ENCODE measurements around the gene XYLT2.
A peak's percentile ranks its signal among the peaks of the same experiment; 100 is the strongest.

The XYLT2 gene

DNA sequence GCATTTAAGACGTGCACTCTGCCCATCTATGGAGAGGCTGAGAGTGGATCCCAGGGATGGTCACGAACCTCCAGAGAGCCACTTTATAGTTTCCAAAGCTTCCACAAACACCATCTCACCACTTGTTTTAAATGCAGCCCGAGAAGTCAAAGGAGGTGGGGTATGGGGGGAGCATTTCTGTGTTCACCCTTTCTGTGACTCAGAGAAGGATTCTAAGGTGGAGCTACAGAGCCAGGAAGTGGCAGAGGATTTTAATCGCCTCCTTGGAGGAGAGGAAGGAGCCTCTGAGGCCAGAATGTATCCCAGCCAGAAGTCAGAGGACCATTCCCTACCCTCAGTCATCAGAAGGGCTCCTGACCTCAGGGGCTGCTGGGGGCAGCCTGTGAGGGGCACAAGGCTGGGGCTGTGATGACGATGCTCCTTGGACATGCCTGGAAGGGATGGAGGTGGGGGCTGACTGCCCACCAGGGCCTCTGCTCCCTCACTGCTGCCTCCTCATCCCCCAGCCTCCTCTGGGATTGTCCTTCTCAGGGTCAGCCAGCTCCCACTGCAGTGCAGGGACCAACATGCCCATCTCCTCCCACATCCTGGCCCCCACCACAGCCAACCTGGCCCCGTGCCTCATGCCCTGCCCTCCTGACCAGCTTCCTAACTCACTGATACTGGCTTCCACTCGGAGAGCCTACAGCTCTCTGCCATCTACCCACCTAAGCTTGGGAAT, 2.8 kb downstream of the XYLT2 start:
- Histone ChIP-seq H3K4me3 (ENCODE audit: severe bottlenecking) (no peak overlapping the region), H3K27ac (ENCODE audit: poor library complexity, severe bottlenecking) (peak overlapping the region; percentile 27), H3K4me1 (ENCODE audit: insufficient read depth, poor library complexity, severe bottlenecking) (peaks cover 21% of the 10 kb centered on the region), H3K27me3 (ENCODE audit: insufficient read depth, poor library complexity, severe bottlenecking) (no peaks in the 10 kb centered on the region), H3K36me3 (ENCODE audit: low read depth) (peaks cover 24% of the 10 kb centered on the region), H3K9me3 (ENCODE audit: severe bottlenecking) (no peaks in the 10 kb centered on the region)
- DNase-seq (ENCODE audit: low spot score) (peak; percentile 45), ATAC-seq (ENCODE audit: low read depth) (peak; percentile 52)
- TF ChIP-seq, protein P1, sequence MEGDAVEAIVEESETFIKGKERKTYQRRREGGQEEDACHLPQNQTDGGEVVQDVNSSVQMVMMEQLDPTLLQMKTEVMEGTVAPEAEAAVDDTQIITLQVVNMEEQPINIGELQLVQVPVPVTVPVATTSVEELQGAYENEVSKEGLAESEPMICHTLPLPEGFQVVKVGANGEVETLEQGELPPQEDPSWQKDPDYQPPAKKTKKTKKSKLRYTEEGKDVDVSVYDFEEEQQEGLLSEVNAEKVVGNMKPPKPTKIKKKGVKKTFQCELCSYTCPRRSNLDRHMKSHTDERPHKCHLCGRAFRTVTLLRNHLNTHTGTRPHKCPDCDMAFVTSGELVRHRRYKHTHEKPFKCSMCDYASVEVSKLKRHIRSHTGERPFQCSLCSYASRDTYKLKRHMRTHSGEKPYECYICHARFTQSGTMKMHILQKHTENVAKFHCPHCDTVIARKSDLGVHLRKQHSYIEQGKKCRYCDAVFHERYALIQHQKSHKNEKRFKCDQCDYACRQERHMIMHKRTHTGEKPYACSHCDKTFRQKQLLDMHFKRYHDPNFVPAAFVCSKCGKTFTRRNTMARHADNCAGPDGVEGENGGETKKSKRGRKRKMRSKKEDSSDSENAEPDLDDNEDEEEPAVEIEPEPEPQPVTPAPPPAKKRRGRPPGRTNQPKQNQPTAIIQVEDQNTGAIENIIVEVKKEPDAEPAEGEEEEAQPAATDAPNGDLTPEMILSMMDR (IDR thresholded peaks at IDR 0.05; ENCODE audit: poor library complexity, severe bottlenecking): no peak

DNA sequence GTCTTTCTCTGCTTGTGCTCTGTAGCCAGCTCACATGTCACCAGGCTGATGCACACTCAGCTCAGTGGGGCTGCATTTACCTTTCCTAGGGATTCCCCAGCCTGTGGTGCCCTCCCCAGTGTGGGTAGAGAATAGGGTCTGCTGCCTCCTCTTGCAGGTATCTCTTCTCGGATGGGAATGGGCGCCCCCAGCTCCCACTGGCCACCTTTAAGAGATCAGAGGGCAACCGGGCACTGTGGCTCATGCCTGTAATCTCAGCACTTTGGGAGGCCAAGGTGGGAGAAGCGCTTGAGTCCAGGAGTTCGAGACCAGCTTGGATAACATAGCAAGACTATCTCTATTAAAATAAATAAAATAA, 3.3 kb downstream of the XYLT2 start:
- Histone ChIP-seq H3K27ac (ENCODE audit: poor library complexity, severe bottlenecking) (peak overlapping the region; percentile 27), H3K27me3 (ENCODE audit: insufficient read depth, poor library complexity, severe bottlenecking) (no peaks in the 10 kb centered on the region), H3K9me3 (ENCODE audit: severe bottlenecking) (no peaks in the 10 kb centered on the region), H3K4me3 (ENCODE audit: severe bottlenecking) (no peak overlapping the region), H3K36me3 (ENCODE audit: low read depth) (peaks cover 29% of the 10 kb centered on the region), H3K4me1 (ENCODE audit: insufficient read depth, poor library complexity, severe bottlenecking) (peaks cover 21% of the 10 kb centered on the region)
- no peak for ATAC-seq (ENCODE audit: low read depth)
- TF ChIP-seq, protein P1 (IDR thresholded peaks at IDR 0.05; ENCODE audit: poor library complexity, severe bottlenecking): no peak
- DNase-seq (ENCODE audit: low spot score): peak; percentile 35

DNA sequence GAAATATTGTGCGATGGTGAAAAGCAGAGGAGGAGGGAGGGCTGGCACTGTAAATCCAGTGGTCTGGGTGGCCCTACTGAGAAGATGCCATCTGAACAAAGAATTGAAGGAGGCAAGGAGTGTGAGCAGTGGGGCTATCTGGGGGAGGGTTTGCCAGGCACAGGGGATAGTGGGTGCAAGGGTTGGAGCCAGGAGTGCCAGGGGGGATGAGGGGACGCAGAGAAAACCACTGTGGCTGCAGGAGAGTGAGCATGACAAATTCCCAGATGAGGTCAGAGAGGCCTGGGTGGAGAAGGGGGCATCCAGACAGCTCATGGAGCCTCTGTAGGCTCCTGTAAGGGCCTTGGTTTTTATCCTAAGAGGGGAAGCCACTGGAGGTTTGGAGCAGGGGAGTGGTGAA, 4.8 kb downstream of the XYLT2 start:
- Histone ChIP-seq H3K9me3 (ENCODE audit: severe bottlenecking) (no peaks in the 10 kb centered on the region), H3K4me1 (ENCODE audit: insufficient read depth, poor library complexity, severe bottlenecking) (peaks cover 21% of the 10 kb centered on the region), H3K27ac (ENCODE audit: poor library complexity, severe bottlenecking) (no peak overlapping the region), H3K36me3 (ENCODE audit: low read depth) (peaks cover 44% of the 10 kb centered on the region), H3K27me3 (ENCODE audit: insufficient read depth, poor library complexity, severe bottlenecking) (no peaks in the 10 kb centered on the region), H3K4me3 (ENCODE audit: severe bottlenecking) (no peak overlapping the region)
- ATAC-seq (ENCODE audit: low read depth) (no peak), DNase-seq (ENCODE audit: low spot score) (peak; percentile 16)
- TF ChIP-seq, protein P1 (IDR thresholded peaks at IDR 0.05; ENCODE audit: poor library complexity, severe bottlenecking): no peak

DNA sequence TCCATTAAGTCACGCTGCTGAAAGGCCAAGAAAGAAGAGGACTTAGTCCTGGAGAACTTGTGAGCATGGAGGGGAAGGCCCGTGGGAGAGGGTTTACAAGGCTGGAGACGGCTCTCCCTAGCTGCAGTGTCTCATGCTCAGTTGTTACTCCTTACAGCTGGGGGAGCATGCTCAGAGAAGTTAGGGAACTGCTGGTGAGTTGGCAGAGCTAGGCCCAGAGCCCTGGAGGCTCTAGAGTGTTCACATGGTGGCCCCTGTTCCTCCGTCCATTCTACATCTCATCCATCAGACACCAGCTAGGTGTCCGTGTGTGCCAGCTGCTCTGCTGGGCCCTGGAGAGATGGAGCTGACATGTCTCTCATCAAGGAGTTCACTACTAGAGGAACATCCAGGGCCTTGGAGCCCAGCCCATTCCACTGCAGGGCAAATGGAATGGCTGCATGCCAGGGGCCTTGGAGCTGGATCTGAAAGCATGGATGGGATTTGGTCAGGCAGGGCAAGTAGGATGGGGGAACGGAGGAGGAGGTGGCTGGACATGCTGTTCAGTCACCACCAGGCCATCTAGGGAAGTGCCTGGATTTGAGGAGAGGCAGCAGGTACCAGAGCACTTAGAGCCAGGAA, 6.3 kb downstream of the XYLT2 start:
- Histone ChIP-seq H3K4me1 (ENCODE audit: insufficient read depth, poor library complexity, severe bottlenecking) (peaks cover 20% of the 10 kb centered on the region), H3K9me3 (ENCODE audit: severe bottlenecking) (no peaks in the 10 kb centered on the region), H3K4me3 (ENCODE audit: severe bottlenecking) (no peak overlapping the region), H3K27me3 (ENCODE audit: insufficient read depth, poor library complexity, severe bottlenecking) (no peaks in the 10 kb centered on the region), H3K27ac (ENCODE audit: poor library complexity, severe bottlenecking) (no peak overlapping the region), H3K36me3 (ENCODE audit: low read depth) (peaks cover 59% of the 10 kb centered on the region)
- DNase-seq (ENCODE audit: low spot score): no peak
- TF ChIP-seq, protein P1 (IDR thresholded peaks at IDR 0.05; ENCODE audit: poor library complexity, severe bottlenecking): no peak
- ATAC-seq (ENCODE audit: low read depth): no peak

All from RWPE2 (cell line).